ENCODE measurements around the gene RNASE7.

DNA sequence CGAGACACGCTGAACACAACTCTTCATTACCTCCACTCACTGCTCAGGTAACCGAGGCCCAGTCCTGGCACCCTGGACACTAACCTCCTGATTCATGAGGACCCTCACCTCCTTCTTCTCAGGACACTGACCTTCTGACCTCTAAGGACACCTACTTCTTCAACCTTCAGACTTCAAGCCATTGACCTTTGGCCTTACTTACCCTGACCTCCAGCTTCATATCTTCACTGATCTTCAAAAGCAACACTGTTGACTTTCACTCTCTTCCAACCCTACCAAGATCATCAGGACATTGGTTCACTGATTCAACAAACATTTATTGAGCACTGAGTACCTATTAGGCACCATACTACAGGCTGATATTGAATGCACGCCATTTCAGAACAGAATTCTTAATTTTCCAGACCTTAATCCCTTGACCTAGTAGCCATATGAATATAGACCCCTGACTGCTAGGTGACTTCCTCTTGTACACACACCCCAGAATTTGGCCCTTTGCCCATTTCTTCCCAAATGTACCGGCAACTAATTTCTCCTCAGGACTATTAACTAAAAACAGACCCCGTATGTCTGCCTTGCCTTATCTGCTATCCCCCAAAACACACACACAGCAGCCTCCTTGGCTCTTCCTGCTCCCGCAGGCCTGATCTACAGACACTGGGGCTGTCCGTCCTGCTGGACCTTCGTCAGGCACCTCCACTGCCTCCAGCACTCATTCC lies 33.7 kb downstream of the RNASE7 start:
- TF ChIP-seq, protein P1, sequence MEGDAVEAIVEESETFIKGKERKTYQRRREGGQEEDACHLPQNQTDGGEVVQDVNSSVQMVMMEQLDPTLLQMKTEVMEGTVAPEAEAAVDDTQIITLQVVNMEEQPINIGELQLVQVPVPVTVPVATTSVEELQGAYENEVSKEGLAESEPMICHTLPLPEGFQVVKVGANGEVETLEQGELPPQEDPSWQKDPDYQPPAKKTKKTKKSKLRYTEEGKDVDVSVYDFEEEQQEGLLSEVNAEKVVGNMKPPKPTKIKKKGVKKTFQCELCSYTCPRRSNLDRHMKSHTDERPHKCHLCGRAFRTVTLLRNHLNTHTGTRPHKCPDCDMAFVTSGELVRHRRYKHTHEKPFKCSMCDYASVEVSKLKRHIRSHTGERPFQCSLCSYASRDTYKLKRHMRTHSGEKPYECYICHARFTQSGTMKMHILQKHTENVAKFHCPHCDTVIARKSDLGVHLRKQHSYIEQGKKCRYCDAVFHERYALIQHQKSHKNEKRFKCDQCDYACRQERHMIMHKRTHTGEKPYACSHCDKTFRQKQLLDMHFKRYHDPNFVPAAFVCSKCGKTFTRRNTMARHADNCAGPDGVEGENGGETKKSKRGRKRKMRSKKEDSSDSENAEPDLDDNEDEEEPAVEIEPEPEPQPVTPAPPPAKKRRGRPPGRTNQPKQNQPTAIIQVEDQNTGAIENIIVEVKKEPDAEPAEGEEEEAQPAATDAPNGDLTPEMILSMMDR (IDR thresholded peaks at IDR 0.05) = no peak
- TF ChIP-seq POLR2A (IDR thresholded peaks at IDR 0.05) (no peak), POLR2AphosphoS5 (IDR thresholded peaks at IDR 0.05) (no peak)

Measured in prostate gland (tissue), 2 donors.